GM18505 (cell line): ENCODE measurements around the gene HSD17B8.

Experiments
- ATAC-seq: cut with Tn5 transposase; IDR thresholded peaks from one replicate; pipeline ENCODE4 v1.9.1; 2021; ENCODE audit not compliant: unreplicated experiment
- POLR2A ChIP-seq: IDR thresholded peaks from 4 replicates; pipeline ENCODE4 v1.6.1; 2011; ENCODE audit warnings: borderline replicate concordance; ENCODE audit not compliant: insufficient read depth, insufficient read length; ENCODE audit errors: extremely low read depth

HSD17B8 gene

GRCh38 chr6:33167374-33168283, 36.8 kb upstream of the HSD17B8 start:
- ATAC-seq = no peak
- TF ChIP-seq POLR2A = no peak

GRCh38 chr6:33168284-33168601, 36.2 kb upstream of the HSD17B8 start:
- no peak for TF ChIP-seq POLR2A
- ATAC-seq = no peak

GRCh38 chr6:33168639-33169038, 35.8 kb upstream of the HSD17B8 start:
- ATAC-seq = no peak
- TF ChIP-seq POLR2A = no peak

- TF ChIP-seq POLR2A = no peak
- ATAC-seq = no peak
Observed at GRCh38 chr6:33169291-33170175, 34.9 kb upstream of the HSD17B8 start.

GRCh38 chr6:33170176-33171015, 34.1 kb upstream of the HSD17B8 start:
- ATAC-seq = no peak
- no peak for TF ChIP-seq POLR2A

GRCh38 chr6:33171016-33171879, 33.2 kb upstream of the HSD17B8 start:
- no peak for ATAC-seq
- no peak for TF ChIP-seq POLR2A

GRCh38 chr6:33171880-33172687, 32.4 kb upstream of the HSD17B8 start:
- no peak for ATAC-seq
- TF ChIP-seq POLR2A = no peak

- no peak for TF ChIP-seq POLR2A
- ATAC-seq = no peak
Observed at GRCh38 chr6:33172688-33173534, 31.5 kb upstream of the HSD17B8 start.

GRCh38 chr6:33173535-33174180, 30.8 kb upstream of the HSD17B8 start:
- no peak for TF ChIP-seq POLR2A

GRCh38 chr6:33174784-33175183, 29.7 kb upstream of the HSD17B8 start:
- TF ChIP-seq POLR2A = no peak
- ATAC-seq = no peak

More at GRCh38 chr6:33173535-33174180, 30.8 kb upstream of the HSD17B8 start:
- no peak for ATAC-seq
